Erythroblast (primary cell): Measurements from ENCODE around the gene CXCL8.

Experiments
- GATA1 ChIP-seq: IDR thresholded peaks from 2 replicates; pipeline ENCODE4 v1.6.1; 2011; ENCODE audit warnings: low read depth, mild to moderate bottlenecking, control low read depth, low read length, moderate library complexity
- POLR2A ChIP-seq: IDR thresholded peaks from 2 replicates; pipeline ENCODE4 v1.6.1; 2011; ENCODE audit warnings: mild to moderate bottlenecking, low read length

DNA sequence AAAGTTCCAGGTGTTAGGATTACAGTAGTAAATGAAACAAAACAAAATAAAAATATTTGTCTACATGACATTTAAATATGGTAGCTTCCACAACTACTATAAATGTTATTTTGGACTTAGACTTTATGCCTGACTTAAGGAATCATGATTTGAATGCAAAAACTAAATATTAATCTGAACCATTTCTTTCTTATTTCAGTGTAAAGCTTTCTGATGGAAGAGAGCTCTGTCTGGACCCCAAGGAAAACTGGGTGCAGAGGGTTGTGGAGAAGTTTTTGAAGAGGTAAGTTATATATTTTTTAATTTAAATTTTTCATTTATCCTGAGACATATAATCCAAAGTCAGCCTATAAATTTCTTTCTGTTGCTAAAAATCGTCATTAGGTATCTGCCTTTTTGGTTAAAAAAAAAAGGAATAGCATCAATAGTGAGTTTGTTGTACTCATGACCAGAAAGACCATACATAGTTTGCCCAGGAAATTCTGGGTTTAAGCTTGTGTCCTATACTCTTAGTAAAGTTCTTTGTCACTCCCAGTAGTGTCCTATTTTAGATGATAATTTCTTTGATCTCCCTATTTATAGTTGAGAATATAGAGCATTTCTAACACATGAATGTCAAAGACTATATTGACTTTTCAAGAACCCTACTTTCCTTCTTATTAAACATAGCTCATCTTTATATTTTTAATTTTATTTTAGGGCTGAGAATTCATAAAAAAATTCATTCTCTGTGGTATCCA is 1.6 kb downstream of the CXCL8 start:
- TF ChIP-seq POLR2A (no peak), GATA1 (no peak)
